ENCODE data around the gene PLXNB3.

PLXNB3 gene

DNA sequence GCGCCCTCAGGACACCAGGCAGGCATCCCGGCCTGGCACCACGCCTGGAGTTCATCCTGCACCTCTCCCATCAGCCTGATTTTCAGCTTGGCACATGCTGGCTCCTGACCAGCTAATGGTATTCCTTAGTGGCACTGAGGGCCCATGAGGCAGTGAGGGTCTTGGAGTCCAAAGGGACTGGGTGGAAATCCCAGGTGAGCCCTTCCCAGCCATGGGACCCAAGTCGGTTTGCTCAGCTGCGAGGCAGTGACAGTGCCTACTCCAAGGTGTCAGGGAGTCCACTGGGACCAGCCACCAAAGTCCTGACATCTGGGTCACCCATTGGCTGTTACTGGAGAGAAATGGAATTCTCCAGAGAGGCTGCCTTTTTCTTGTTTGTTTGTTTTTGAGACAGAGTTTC lies 35.3 kb downstream of the PLXNB3 start:
- TF ChIP-seq, protein P1, sequence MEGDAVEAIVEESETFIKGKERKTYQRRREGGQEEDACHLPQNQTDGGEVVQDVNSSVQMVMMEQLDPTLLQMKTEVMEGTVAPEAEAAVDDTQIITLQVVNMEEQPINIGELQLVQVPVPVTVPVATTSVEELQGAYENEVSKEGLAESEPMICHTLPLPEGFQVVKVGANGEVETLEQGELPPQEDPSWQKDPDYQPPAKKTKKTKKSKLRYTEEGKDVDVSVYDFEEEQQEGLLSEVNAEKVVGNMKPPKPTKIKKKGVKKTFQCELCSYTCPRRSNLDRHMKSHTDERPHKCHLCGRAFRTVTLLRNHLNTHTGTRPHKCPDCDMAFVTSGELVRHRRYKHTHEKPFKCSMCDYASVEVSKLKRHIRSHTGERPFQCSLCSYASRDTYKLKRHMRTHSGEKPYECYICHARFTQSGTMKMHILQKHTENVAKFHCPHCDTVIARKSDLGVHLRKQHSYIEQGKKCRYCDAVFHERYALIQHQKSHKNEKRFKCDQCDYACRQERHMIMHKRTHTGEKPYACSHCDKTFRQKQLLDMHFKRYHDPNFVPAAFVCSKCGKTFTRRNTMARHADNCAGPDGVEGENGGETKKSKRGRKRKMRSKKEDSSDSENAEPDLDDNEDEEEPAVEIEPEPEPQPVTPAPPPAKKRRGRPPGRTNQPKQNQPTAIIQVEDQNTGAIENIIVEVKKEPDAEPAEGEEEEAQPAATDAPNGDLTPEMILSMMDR (IDR thresholded peaks at IDR 0.05; ENCODE audit: insufficient read depth, low read depth, low read length, missing control alignments): no peak
- H3K4me3 ChIP-seq (ENCODE audit: low read length): no peak overlapping the region
- no peak for DNase-seq (ENCODE audit: low read depth)

DNA sequence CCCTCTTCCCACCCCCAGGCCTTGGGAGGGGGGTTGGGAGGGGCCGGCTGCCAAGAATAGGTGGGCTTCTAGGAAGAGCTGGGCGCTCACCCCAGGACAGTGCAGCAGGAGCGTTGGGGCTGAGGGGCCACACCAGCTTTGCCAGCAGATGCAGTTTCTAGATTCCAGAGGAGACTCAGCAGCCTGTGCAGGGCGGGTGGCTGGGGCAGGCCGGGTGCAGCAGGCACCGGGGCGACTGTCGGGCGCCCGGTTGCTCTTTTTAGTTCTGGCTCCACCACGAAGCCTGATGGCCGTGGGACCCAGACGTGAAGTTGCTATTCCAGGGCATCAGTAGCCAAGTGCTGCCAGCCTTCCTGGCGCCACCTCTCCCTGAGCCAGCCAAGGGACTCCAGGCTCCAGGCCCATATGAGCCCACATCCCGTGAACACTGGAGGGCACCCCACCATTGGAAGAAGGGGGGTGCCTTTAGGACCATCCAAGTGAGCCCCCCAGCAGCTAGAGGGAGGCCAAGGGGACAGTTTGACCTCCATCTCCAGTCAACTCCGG lies 36.2 kb downstream of the PLXNB3 start:
- TF ChIP-seq, protein P1 (IDR thresholded peaks at IDR 0.05; ENCODE audit: insufficient read depth, low read depth, low read length, missing control alignments): no peak
- no peak for DNase-seq (ENCODE audit: low read depth)
- no peak overlapping the region for H3K4me3 ChIP-seq (ENCODE audit: low read length)

DNA sequence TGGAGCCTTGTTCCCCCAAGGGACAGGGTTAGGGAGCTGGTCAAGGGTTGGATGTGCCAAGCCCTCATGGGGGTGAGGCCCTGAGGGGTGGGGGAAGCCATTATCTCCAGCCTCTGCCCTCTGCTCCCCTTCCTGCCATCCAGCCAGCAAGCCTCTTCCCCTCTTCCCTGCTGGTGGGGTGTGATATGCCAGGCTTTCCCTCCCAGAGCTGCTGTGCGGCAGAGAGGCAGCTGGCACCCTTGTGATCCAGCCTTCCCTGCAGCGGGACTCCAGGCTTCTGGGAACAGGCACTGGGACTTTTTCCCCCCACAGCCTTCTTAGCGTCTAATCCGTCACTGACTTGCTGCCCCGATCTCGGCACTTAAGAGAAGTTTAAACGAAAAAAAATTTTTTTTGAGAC lies 36.7 kb downstream of the PLXNB3 start:
- H3K4me3 ChIP-seq (ENCODE audit: low read length): no peak overlapping the region
- TF ChIP-seq, protein P1 (IDR thresholded peaks at IDR 0.05; ENCODE audit: insufficient read depth, low read depth, low read length, missing control alignments): no peak
- DNase-seq (ENCODE audit: low read depth): no peak

DNA sequence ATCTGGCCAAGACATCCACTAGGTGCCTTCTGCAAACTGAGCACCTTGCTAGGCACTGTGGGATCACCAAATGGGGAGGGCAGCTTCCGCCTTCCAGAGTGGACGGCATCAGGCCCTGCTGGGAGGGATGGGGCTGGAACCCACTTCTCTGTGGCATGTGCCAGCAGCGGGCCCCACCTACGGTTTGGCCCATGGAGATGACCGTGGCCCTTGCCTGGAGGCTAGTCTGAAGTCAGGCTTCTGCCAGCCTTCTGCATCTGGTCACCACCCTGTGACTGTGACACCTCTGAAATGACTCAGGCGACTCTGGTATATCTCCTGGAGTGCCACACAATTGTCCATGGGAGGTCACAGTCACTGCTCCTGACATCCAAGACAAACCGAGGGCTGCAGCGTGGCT lies 37.6 kb downstream of the PLXNB3 start:
- no peak for DNase-seq (ENCODE audit: low read depth)
- TF ChIP-seq, protein P1 (IDR thresholded peaks at IDR 0.05; ENCODE audit: insufficient read depth, low read depth, low read length, missing control alignments): no peak
- H3K4me3 ChIP-seq (ENCODE audit: low read length): no peak overlapping the region

DNA sequence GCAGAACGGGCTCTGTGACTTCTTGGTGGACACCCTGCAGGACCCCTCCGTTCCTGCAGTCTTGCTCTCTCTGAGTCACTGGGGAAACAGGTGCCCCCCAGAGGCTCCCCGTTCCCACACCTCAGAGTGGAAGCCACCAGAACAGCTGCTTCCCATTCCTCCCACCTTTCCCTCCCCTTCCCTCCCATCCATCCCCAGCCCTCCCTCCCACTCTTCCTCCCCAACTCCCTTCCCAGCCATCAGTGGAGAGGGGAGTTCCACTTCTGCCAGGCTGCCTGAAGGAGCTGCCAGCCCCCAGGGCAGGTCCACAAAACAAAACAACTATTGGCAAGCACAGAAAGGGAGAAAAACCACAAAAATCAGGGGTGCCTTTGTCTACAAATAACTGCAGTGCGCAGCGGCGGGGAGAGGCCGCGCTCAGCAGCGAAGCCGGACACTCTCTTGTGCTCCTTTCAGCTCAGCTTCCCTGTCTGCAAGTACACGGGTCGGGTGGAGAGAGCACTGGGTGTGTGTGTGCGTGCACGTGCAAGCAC lies 38.5 kb downstream of the PLXNB3 start:
- TF ChIP-seq, protein P1 (IDR thresholded peaks at IDR 0.05; ENCODE audit: insufficient read depth, low read depth, low read length, missing control alignments): no peak
- no peak for DNase-seq (ENCODE audit: low read depth)
- no peak overlapping the region for H3K4me3 ChIP-seq (ENCODE audit: low read length)

GRCh38 chrX:153803211-153804099 lies 39.4 kb downstream of the PLXNB3 start:
- H3K4me3 ChIP-seq (ENCODE audit: low read length): no peak overlapping the region
- no peak for DNase-seq (ENCODE audit: low read depth)
- TF ChIP-seq, protein P1 (IDR thresholded peaks at IDR 0.05; ENCODE audit: insufficient read depth, low read depth, low read length, missing control alignments): no peak

Data from epithelial cell of esophagus (primary cell).